Gastrocnemius medialis (tissue), 4 donors: ENCODE results near the gene NEB.

Experiments
- POLR2A ChIP-seq, 2 donors: fragments of 450-650 bp; IDR thresholded peaks; one replicate each; pipeline ENCODE4 v1.6.1; 2017; ENCODE audit warnings: antibody characterized with exemption in 2 of 2, mild to moderate bottlenecking in 2 of 2, moderate library complexity in 2 of 2
- TF ChIP-seq, protein P1 (sequence below), 5 experiments: fragments of 450-650 bp in 3 of 5; fragments of 200-600 bp in 2 of 5; sonication (generic) in 2 of 5; IDR thresholded peaks in 4 of 5; conservative IDR thresholded peaks in 1 of 5; 1 replicate in 4 of 5; 2 replicates in 1 of 5; pipeline ENCODE4 v1.5.1; 2016 to 2019; ENCODE audit warnings: antibody characterized with exemption in 5 of 5, mild to moderate bottlenecking in 3 of 5, moderate library complexity in 3 of 5

DNA sequence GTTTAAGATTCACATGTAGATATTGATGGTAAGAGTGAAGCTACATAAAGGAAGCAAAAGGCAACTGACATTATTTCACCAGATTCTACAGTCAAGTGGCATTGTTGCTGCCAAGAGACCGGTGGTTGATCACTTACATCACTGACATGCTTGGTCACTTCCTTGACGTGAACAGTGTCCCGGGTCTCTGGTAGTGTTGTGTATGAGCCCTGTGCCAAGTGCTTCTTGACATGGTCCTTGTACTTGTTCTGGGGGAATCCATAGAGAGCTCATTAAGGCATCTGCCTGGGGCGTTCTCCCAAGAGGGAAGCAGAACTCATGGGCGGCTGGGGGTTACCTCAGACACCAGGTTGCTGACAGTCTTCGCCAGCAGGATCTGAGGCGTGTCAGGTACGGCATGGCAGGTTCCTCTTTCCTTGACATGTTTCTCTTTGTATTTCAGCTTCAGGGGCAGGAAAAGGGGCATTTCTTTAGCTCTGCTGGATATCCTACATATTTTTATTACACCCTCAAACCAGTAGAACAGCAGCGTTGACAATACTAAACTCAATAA, 208.4 kb downstream of the NEB start:
- TF ChIP-seq, protein P1, sequence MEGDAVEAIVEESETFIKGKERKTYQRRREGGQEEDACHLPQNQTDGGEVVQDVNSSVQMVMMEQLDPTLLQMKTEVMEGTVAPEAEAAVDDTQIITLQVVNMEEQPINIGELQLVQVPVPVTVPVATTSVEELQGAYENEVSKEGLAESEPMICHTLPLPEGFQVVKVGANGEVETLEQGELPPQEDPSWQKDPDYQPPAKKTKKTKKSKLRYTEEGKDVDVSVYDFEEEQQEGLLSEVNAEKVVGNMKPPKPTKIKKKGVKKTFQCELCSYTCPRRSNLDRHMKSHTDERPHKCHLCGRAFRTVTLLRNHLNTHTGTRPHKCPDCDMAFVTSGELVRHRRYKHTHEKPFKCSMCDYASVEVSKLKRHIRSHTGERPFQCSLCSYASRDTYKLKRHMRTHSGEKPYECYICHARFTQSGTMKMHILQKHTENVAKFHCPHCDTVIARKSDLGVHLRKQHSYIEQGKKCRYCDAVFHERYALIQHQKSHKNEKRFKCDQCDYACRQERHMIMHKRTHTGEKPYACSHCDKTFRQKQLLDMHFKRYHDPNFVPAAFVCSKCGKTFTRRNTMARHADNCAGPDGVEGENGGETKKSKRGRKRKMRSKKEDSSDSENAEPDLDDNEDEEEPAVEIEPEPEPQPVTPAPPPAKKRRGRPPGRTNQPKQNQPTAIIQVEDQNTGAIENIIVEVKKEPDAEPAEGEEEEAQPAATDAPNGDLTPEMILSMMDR (IDR thresholded peaks at IDR 0.05 in 4 of 5, conservative IDR thresholded peaks at IDR 0.05 in 1 of 5), result no peak
- no peak for TF ChIP-seq POLR2A (IDR thresholded peaks at IDR 0.05)
